H1 (cell line): Measurements from ENCODE around the gene ADAMTS3. TPM values are rescaled to one million over a fixed set of nuclear protein-coding genes. Genes with fewer than 3 reads are reported as not detected.

Experiments used
- CTCF ChIA-PET: fragments of 300-600 bp; sonication (Branson Sonifier 250); formaldehyde crosslinking; loops from one replicate; lab custom pipeline; 2021; ENCODE audit not compliant: partially characterized antibody; lab: Charles Lee
- POLR2A ChIA-PET: fragments of 300-600 bp; sonication (Branson Sonifier 250); formaldehyde crosslinking; loops from one replicate; lab custom pipeline; 2021; ENCODE audit warnings: inconsistent platforms; ENCODE audit not compliant: partially characterized antibody; lab: Charles Lee
- DNase-seq, 2 experiments: peaks; one replicate each; pipeline versions ENCODE4 v3.0.0 to v3.0.0-alpha.2; 2010 to 2022; ENCODE audit warnings: low spot score in 2 of 2, low read depth in 1 of 2, mixed read lengths in 1 of 2
- FAIRE-seq: peaks from 2 replicates; lab custom pipeline; 2011; peaks lifted over from hg19 to GRCh38; lab: Jason Lieb, UNC
- H2AFZ ChIP-seq: 2 replicates; pipeline ENCODE4 v1.8.1; 2012; ENCODE audit warnings: low read length, inconsistent platforms
- H2AK5ac ChIP-seq: 2 replicates; pipeline ENCODE4 v1.6.1; 2013; ENCODE audit warnings: low read depth, low read length
- H2BK120ac ChIP-seq: replicated peaks from 2 replicates; pipeline ENCODE3; 2013; ENCODE audit warnings: low read depth, low read length, inconsistent platforms
- H2BK12ac ChIP-seq: 2 replicates; pipeline ENCODE4 v1.6.1; 2013; ENCODE audit warnings: low read depth, low read length
- H2BK15ac ChIP-seq: 2 replicates; pipeline ENCODE4 v1.6.1; 2013; ENCODE audit warnings: low read length
- H2BK20ac ChIP-seq: 2 replicates; pipeline ENCODE4 v1.6.1; 2013; ENCODE audit warnings: low read length
- H2BK5ac ChIP-seq: 2 replicates; pipeline ENCODE4 v1.6.1; 2013; ENCODE audit warnings: low read depth, low read length
- H3K14ac ChIP-seq: 2 replicates; pipeline ENCODE4 v1.6.1; 2013; ENCODE audit warnings: inconsistent platforms; ENCODE audit not compliant: insufficient read length
- H3K18ac ChIP-seq: 2 replicates; pipeline ENCODE4 v1.6.1; 2013; ENCODE audit warnings: low read length; ENCODE audit errors: extremely low read depth
- H3K23ac ChIP-seq: 2 replicates; pipeline ENCODE4 v1.6.1; 2013; ENCODE audit warnings: inconsistent platforms; ENCODE audit not compliant: insufficient read length
- H3K23me2 ChIP-seq: 2 replicates; pipeline ENCODE4 v1.6.1; 2013; ENCODE audit warnings: low read depth, low read length
- H3K27ac ChIP-seq: 2 replicates; pipeline ENCODE4 v1.6.1; 2011; ENCODE audit warnings: low read depth, low read length, inconsistent platforms
- H3K27me3 ChIP-seq, 4 experiments: replicated peaks in 1 of 4; 1 replicate in 1 of 4; 2 replicates in 3 of 4; pipeline versions ENCODE4 v1.6.1 to v1.8.1; 2011 to 2013; ENCODE audit warnings: low read length in 3 of 4, mild to moderate bottlenecking in 3 of 4, inconsistent platforms in 2 of 4, mixed read lengths in 2 of 4, moderate library complexity in 1 of 4; ENCODE audit not compliant: control insufficient read depth in 3 of 4, insufficient read depth in 3 of 4; ENCODE audit errors: extremely low read depth in 1 of 4
- H3K36me3 ChIP-seq, 4 experiments: 2 replicates each; pipeline versions ENCODE4 v1.6.1 to v1.8.1; 2011 to 2013; ENCODE audit warnings: mild to moderate bottlenecking in 4 of 4, low read length in 3 of 4, moderate library complexity in 2 of 4, control low read depth in 1 of 4, inconsistent platforms in 1 of 4; ENCODE audit not compliant: insufficient read depth in 4 of 4, control insufficient read depth in 2 of 4
- H3K4ac ChIP-seq: replicated peaks from 2 replicates; pipeline ENCODE3; 2013; ENCODE audit warnings: low read length, low read depth, mixed read lengths, inconsistent platforms; ENCODE audit not compliant: insufficient read length
- H3K4me1 ChIP-seq, 4 experiments: replicated peaks in 1 of 4; 1 replicate in 1 of 4; 2 replicates in 3 of 4; pipeline versions ENCODE4 v1.6.1 to v1.8.1; 2011 to 2013; ENCODE audit warnings: low read length in 3 of 4, inconsistent platforms in 2 of 4, mixed read lengths in 1 of 4; ENCODE audit not compliant: insufficient read depth in 4 of 4, control insufficient read depth in 3 of 4
- H3K4me2 ChIP-seq, 2 experiments: 2 replicates each; pipeline versions ENCODE4 v1.6.1 to v1.8.1; 2011 to 2013; ENCODE audit warnings: low read depth in 2 of 2, low read length in 2 of 2, control low read depth in 1 of 2, inconsistent platforms in 1 of 2, mild to moderate bottlenecking in 1 of 2; ENCODE audit not compliant: insufficient read depth in 1 of 2
- H3K4me3 ChIP-seq, 4 experiments: fragments of 200-600, 300-600 bp in 1 of 4; sonication (generic), shearing (Covaris generic), sonication (Bioruptor Twin) in 1 of 4; 2 replicates each; pipeline versions ENCODE4 v1.5.1 to v1.8.1; 2011 to 2016; ENCODE audit warnings: low read length in 4 of 4, low read depth in 3 of 4, control low read depth in 2 of 4, inconsistent platforms in 2 of 4, mild to moderate bottlenecking in 2 of 4, mixed read lengths in 1 of 4, moderate library complexity in 1 of 4; ENCODE audit not compliant: insufficient read depth in 2 of 4; ENCODE audit errors: extremely low read depth in 1 of 4
- H3K56ac ChIP-seq: replicated peaks from 2 replicates; pipeline ENCODE3; 2013; ENCODE audit warnings: low read depth, mild to moderate bottlenecking, mixed read lengths, low read length, inconsistent platforms; ENCODE audit not compliant: insufficient read length
- H3K79me1 ChIP-seq: 2 replicates; pipeline ENCODE4 v1.6.1; 2013; ENCODE audit warnings: low read depth, low read length, control low read depth
- H3K79me2 ChIP-seq, 2 experiments: 2 replicates each; pipeline versions ENCODE4 v1.6.1 to v1.8.1; 2012 to 2013; ENCODE audit warnings: low read length in 2 of 2, mild to moderate bottlenecking in 2 of 2, inconsistent platforms in 1 of 2; ENCODE audit not compliant: insufficient read depth in 2 of 2, control insufficient read depth in 1 of 2
- H3K9ac ChIP-seq, 4 experiments: replicated peaks in 1 of 4; 1 replicate in 1 of 4; 2 replicates in 3 of 4; pipeline versions ENCODE4 v1.6.1 to v1.8.1; 2011 to 2013; ENCODE audit warnings: low read depth in 3 of 4, low read length in 3 of 4, control low read depth in 2 of 4, mild to moderate bottlenecking in 2 of 4, moderate library complexity in 2 of 4, inconsistent platforms in 1 of 4; ENCODE audit errors: extremely low read depth in 1 of 4
- H3K9me3 ChIP-seq, 2 experiments: 2 replicates each; pipeline versions ENCODE4 v1.6.1 to v1.8.1; 2012 to 2013; ENCODE audit warnings: mild to moderate bottlenecking in 2 of 2, moderate library complexity in 2 of 2, control low read depth in 1 of 2, inconsistent platforms in 1 of 2, low read depth in 1 of 2, low read length in 1 of 2, mixed read lengths in 1 of 2; ENCODE audit not compliant: insufficient read depth in 2 of 2
- H4K20me1 ChIP-seq, 2 experiments: replicated peaks in 1 of 2; 2 replicates each; pipeline versions ENCODE3 to v1.8.1; 2011 to 2013; ENCODE audit warnings: inconsistent platforms in 2 of 2, low read length in 2 of 2, mild to moderate bottlenecking in 1 of 2; ENCODE audit not compliant: insufficient read depth in 2 of 2, control insufficient read depth in 1 of 2
- H4K5ac ChIP-seq: 2 replicates; pipeline ENCODE4 v1.6.1; 2013; ENCODE audit warnings: low read length, low read depth, mixed read lengths, inconsistent platforms; ENCODE audit not compliant: insufficient read length
- H4K8ac ChIP-seq: 2 replicates; pipeline ENCODE4 v1.8.0; 2013; ENCODE audit warnings: mild to moderate bottlenecking, moderate library complexity, low read length, inconsistent platforms; ENCODE audit not compliant: insufficient read depth; ENCODE audit errors: extremely low read depth
- H4K91ac ChIP-seq: replicated peaks from 2 replicates; pipeline ENCODE3; 2013; ENCODE audit warnings: low read length, mixed read lengths, inconsistent platforms; ENCODE audit not compliant: insufficient read length
- CEBPB ChIP-seq: IDR thresholded peaks from 2 replicates; pipeline ENCODE4 v1.6.1; 2012; ENCODE audit warnings: low read depth, low read length
- CHD2 ChIP-seq: IDR thresholded peaks from 2 replicates; pipeline ENCODE4 v1.6.1; 2012; ENCODE audit warnings: low read length, improper control_type of control experiment
- EZH2 ChIP-seq: fragments of 200-600 bp; sonication (generic); IDR thresholded peaks from 2 replicates; pipeline ENCODE4 v1.7.1; 2012; ENCODE audit warnings: low read depth, mild to moderate bottlenecking, moderate library complexity, low read length, inconsistent platforms; ENCODE audit not compliant: severe bottlenecking
- SP4 ChIP-seq: IDR thresholded peaks from 2 replicates; pipeline ENCODE4 v1.6.1; 2012; ENCODE audit warnings: low read length, inconsistent platforms
- TBP ChIP-seq: IDR thresholded peaks from 2 replicates; pipeline ENCODE4 v1.6.1; 2011; ENCODE audit warnings: low read depth, low read length, improper control_type of control experiment
- USF2 ChIP-seq: IDR thresholded peaks from 2 replicates; pipeline ENCODE4 v1.6.1; 2011; ENCODE audit warnings: low read length, improper control_type of control experiment
- WGBS, 2 experiments: shearing (Covaris generic) in 1 of 2; methylation state at CpG; one replicate each; pipeline versions ENCODE4 v1.1.6 to v1.1.7; 2013 to 2015; ENCODE audit warnings: low lambda C conversion rate in 2 of 2, mixed read lengths in 2 of 2, inconsistent platforms in 1 of 2, low coverage in 1 of 2, missing lambda C conversion rate in 1 of 2; ENCODE audit not compliant: insufficient replicate concordance in 2 of 2, insufficient coverage in 1 of 2, insufficient read length in 1 of 2; ENCODE audit errors: extremely low coverage in 1 of 2, missing lambda C conversion rate in 1 of 2; 5-methylcytosine and 5-hydroxymethylcytosine counted together
- polyA plus RNA-seq, 7 experiments: library from polyadenylated mRNA; depleted of rRNA in 3 of 7; stranded (reverse) in 5 of 7; unstranded in 2 of 7; fragments of >200 nt in 5 of 7; fragments of 200-250 nt in 2 of 7; gene quantifications; 1 replicate in 5 of 7; 2 replicates in 1 of 7; 4 replicates in 1 of 7; pipeline versions ENCODE4 v1.2.1 to v1.2.3, GENCODE V29; 2011 to 2013; ENCODE audit warnings: missing spikeins in 2 of 7, mixed read lengths in 2 of 7
- total RNA-seq: library from RNA; stranded (reverse); fragmentation: NEBNext Ultra II Directional; extraction: Animal tissue kit (Norgen Biotek cat#: 25700); gene quantifications from 2 replicates; pipeline ENCODE4 v1.2.1, GENCODE V29; 2021

Gene ADAMTS3
- total and polyA plus RNA-seq, 2 of the 8 experiments (the other 6 are each of a cell fraction or from before 2014, with no cell fraction given), result 1.3 to 3.4 TPM

- no peaks in the 10 kb centered on the region for H3K36me3 ChIP-seq
- H3K23ac ChIP-seq, result no peak overlapping the region
- ChIA-PET POLR2A (no interaction called here), CTCF (interaction anchor here (1.0 to 1.2 kb wide), 2 partner anchors 28 to 52 kb away, joined by 3 to 5 read pairs; no protein-coding TSS in a partner anchor)
- H3K14ac ChIP-seq, result no peak overlapping the region
- FAIRE-seq (no peak), DNase-seq (no peak)
- H2BK20ac ChIP-seq, result no peak overlapping the region
- H2BK12ac ChIP-seq, result no peak overlapping the region
- H3K56ac ChIP-seq, result no peak overlapping the region
- H3K4me2 ChIP-seq, result no peak overlapping the region
- H4K91ac ChIP-seq, result no peak overlapping the region
- no peak overlapping the region for H3K18ac ChIP-seq
- H3K9ac ChIP-seq, result no peak overlapping the region
- no peaks in the 10 kb centered on the region for H3K4me1 ChIP-seq
- no peak overlapping the region for H4K8ac ChIP-seq
- no peak overlapping the region for H3K27ac ChIP-seq
- H2BK15ac ChIP-seq, result no peak overlapping the region
- no peak overlapping the region for H4K5ac ChIP-seq
- H3K79me1 ChIP-seq, result no peaks in the 10 kb centered on the region
- H4K20me1 ChIP-seq, result no peaks in the 10 kb centered on the region
- H3K79me2 ChIP-seq, result no peaks in the 10 kb centered on the region
- no peak overlapping the region for H3K4ac ChIP-seq
- no peaks in the 10 kb centered on the region for H3K23me2 ChIP-seq
- H2AK5ac ChIP-seq, result no peak overlapping the region
- no peak overlapping the region for H3K4me3 ChIP-seq
- no peak overlapping the region for H2BK120ac ChIP-seq
- no peaks in the 10 kb centered on the region for H3K27me3 ChIP-seq
- no peak for TF ChIP-seq TBP
- TF ChIP-seq CHD2, result no peak
- TF ChIP-seq SP4, result no peak
- no peak for TF ChIP-seq USF2
- no peak for TF ChIP-seq EZH2
- no peak for TF ChIP-seq CEBPB
- WGBS, 2 experiments, result 79% methylated on average over 2 of the region's 2 CpGs; no CpG with 5 or more reads in 1 of the 2 experiments
- H3K9me3 ChIP-seq, result no peaks in the 10 kb centered on the region
- H2AFZ ChIP-seq, result no peak overlapping the region
- no peak overlapping the region for H2BK5ac ChIP-seq
Measured at GRCh38 chr4:72378901-72379300, 190.1 kb downstream of the ADAMTS3 start.
